ENCODE data around the gene MNDA. TPM values are rescaled to one million over a fixed set of nuclear protein-coding genes. Genes with fewer than 3 reads are reported as not detected.

Gene MNDA
- total RNA-seq, 1 donor from 2014 or later = not detected

DNA sequence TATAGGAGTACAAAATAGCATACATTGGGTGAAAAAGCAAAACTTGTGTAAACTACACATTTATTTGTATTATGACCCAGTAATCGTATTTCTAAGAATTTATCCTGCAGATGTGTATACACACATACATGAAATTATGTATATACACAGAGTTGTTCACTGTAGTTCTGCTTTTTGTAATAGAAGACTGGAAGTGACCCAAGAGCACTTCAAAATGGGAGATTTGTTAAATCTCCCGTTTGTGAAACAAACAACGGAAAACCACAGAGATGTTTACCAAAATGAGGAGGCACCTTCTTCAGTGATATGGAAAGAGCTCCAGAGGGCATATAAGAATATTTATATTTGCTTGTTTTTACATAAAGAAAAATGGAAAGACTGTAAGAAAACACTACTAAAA lies 18.0 kb upstream of the MNDA start:
- no peak overlapping the region for H3K4me2 ChIP-seq
- no peaks in the 10 kb centered on the region for H3F3A ChIP-seq (ENCODE audit: low read depth)
- no peak for DNase-seq (ENCODE audit: low spot score)
- H2AFZ ChIP-seq (replicated peaks) = no peak overlapping the region
- H3K4me3 Mint-ChIP-seq = no peak overlapping the region
- H3K79me2 ChIP-seq (ENCODE audit: low read depth) = no peaks in the 10 kb centered on the region
- no peaks in the 10 kb centered on the region for H3K4me1 Mint-ChIP-seq
- H3K36me3 ChIP-seq = no peaks in the 10 kb centered on the region
- H3K9me3 Mint-ChIP-seq = no peaks in the 10 kb centered on the region
- H3K27me3 Mint-ChIP-seq (ENCODE audit: insufficient read depth, low read depth) = no peaks in the 10 kb centered on the region
- H3K36me3 Mint-ChIP-seq = no peaks in the 10 kb centered on the region
- no peak overlapping the region for H3K27ac ChIP-seq
- TF ChIP-seq EZH2 (IDR thresholded peaks at IDR 0.05) (no peak), EZH2phosphoT487 (IDR thresholded peaks at IDR 0.05) (no peak)
- H3K4me3 ChIP-seq = no peak overlapping the region
- H3K9me3 ChIP-seq (ENCODE audit: low read depth) = no peaks in the 10 kb centered on the region
- no peaks in the 10 kb centered on the region for H3K4me1 ChIP-seq
- H3K27ac Mint-ChIP-seq = no peak overlapping the region
- no peak overlapping the region for H3K9ac ChIP-seq
- H3K27me3 ChIP-seq = no peaks in the 10 kb centered on the region
- no peaks in the 10 kb centered on the region for H4K20me1 ChIP-seq (ENCODE audit: low read depth)

DNA sequence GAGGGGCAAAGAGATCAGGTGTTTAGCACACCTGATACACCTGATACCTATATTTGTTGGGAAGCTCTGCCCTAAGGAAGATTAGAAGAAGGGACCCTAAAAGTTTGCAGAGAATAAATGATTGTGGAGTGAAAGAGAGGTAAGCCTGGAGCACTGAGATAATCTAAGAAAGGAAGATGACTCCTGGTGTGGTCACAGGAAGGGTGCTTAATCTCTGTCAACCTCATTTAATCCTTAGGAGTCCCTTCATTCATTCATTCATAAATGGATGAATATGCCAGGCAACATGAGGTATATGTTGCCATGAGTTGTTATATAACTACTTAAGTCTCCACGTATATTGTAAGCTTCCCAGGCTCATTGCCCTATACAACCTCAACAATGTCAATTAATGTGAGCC lies 16.2 kb upstream of the MNDA start:
- H3K79me2 ChIP-seq (ENCODE audit: low read depth) = no peaks in the 10 kb centered on the region
- no peaks in the 10 kb centered on the region for H4K20me1 ChIP-seq (ENCODE audit: low read depth)
- no peak overlapping the region for H3K27ac ChIP-seq
- TF ChIP-seq EZH2 (IDR thresholded peaks at IDR 0.05) = no peak
- TF ChIP-seq, protein P1, sequence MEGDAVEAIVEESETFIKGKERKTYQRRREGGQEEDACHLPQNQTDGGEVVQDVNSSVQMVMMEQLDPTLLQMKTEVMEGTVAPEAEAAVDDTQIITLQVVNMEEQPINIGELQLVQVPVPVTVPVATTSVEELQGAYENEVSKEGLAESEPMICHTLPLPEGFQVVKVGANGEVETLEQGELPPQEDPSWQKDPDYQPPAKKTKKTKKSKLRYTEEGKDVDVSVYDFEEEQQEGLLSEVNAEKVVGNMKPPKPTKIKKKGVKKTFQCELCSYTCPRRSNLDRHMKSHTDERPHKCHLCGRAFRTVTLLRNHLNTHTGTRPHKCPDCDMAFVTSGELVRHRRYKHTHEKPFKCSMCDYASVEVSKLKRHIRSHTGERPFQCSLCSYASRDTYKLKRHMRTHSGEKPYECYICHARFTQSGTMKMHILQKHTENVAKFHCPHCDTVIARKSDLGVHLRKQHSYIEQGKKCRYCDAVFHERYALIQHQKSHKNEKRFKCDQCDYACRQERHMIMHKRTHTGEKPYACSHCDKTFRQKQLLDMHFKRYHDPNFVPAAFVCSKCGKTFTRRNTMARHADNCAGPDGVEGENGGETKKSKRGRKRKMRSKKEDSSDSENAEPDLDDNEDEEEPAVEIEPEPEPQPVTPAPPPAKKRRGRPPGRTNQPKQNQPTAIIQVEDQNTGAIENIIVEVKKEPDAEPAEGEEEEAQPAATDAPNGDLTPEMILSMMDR (IDR thresholded peaks at IDR 0.05) = no peak
- no peak for TF ChIP-seq EZH2phosphoT487 (IDR thresholded peaks at IDR 0.05)
- no peaks in the 10 kb centered on the region for H3K9me3 Mint-ChIP-seq
- no peaks in the 10 kb centered on the region for H3K36me3 Mint-ChIP-seq
- H3F3A ChIP-seq (ENCODE audit: low read depth) = no peaks in the 10 kb centered on the region
- H3K9me3 ChIP-seq (ENCODE audit: low read depth) = no peaks in the 10 kb centered on the region
- no peaks in the 10 kb centered on the region for H3K36me3 ChIP-seq
- no peak overlapping the region for H3K4me3 ChIP-seq
- no peaks in the 10 kb centered on the region for H3K4me1 ChIP-seq
- no peaks in the 10 kb centered on the region for H3K27me3 Mint-ChIP-seq (ENCODE audit: insufficient read depth, low read depth)
- H3K27me3 ChIP-seq = no peaks in the 10 kb centered on the region
- no peaks in the 10 kb centered on the region for H3K4me1 Mint-ChIP-seq
- H3K27ac Mint-ChIP-seq = no peak overlapping the region
- no peak overlapping the region for H3K9ac ChIP-seq
- DNase-seq (ENCODE audit: low spot score) = no peak
- no peak overlapping the region for H3K4me2 ChIP-seq
- H3K4me3 Mint-ChIP-seq = no peak overlapping the region
- H2AFZ ChIP-seq (replicated peaks) = no peak overlapping the region

DNA sequence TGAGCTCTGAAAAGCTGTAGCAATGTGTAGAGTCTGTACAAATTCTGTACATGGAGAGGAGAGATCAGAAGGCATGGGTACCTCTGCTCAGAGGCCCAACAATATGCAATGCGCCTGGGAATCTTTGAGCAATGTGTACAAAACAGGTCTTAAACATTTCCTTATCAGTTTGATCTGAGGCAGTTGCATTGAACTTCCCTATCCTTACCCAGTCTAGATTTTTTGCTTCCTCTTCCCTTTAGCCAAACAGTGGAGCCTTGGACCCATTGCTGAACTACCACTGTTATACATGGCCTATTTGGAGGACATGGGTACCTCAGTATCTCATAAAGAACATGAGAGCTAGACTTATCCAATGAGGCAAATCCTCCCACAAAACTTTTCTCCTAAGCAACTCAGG lies 12.6 kb upstream of the MNDA start:
- Histone ChIP-seq H3K27me3 (no peaks in the 10 kb centered on the region), H3K4me1 (no peaks in the 10 kb centered on the region), H3K27ac (no peak overlapping the region), H3K9ac (no peak overlapping the region), H3K36me3 (no peaks in the 10 kb centered on the region), H3K4me3 (no peak overlapping the region), H2AFZ (replicated peaks) (no peak overlapping the region), H3K9me3 (ENCODE audit: low read depth) (no peaks in the 10 kb centered on the region), H3K79me2 (ENCODE audit: low read depth) (no peaks in the 10 kb centered on the region), H3K4me2 (no peak overlapping the region), H4K20me1 (ENCODE audit: low read depth) (no peaks in the 10 kb centered on the region), H3F3A (ENCODE audit: low read depth) (no peaks in the 10 kb centered on the region)
- H3K27ac Mint-ChIP-seq = no peak overlapping the region
- H3K36me3 Mint-ChIP-seq = no peaks in the 10 kb centered on the region
- DNase-seq (ENCODE audit: low spot score) = no peak
- no peak for TF ChIP-seq EZH2phosphoT487 (IDR thresholded peaks at IDR 0.05)
- TF ChIP-seq, protein P1 (IDR thresholded peaks at IDR 0.05) = no peak
- no peak for TF ChIP-seq EZH2 (IDR thresholded peaks at IDR 0.05)
- H3K4me3 Mint-ChIP-seq = no peak overlapping the region
- H3K9me3 Mint-ChIP-seq = no peaks in the 10 kb centered on the region
- no peaks in the 10 kb centered on the region for H3K4me1 Mint-ChIP-seq
- H3K27me3 Mint-ChIP-seq (ENCODE audit: insufficient read depth, low read depth) = no peaks in the 10 kb centered on the region

DNA sequence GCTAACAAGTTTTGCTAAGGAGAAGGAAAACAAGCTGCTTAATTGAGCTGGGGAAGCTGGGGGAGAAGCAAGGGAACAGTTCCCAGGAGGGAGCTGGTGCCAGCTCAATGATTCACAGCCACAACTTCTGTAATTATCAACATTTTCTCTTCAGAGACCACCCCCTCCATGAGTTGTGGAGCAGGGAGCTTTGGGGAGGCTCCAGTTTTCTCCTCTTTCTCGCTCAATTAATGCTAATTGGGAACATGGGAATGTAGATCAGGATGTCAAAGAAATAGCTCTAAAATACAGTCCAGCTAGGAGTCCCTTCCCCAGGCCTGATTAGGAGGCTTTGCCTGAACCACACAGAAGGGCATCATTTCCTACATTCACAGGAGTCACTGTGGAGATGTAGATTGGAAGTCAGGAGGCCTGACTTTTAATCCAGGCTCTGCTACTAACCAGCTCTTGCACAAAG lies 12.1 kb upstream of the MNDA start:
- Histone ChIP-seq H3K4me1 (no peaks in the 10 kb centered on the region), H3K27me3 (no peaks in the 10 kb centered on the region), H3K27ac (no peak overlapping the region), H4K20me1 (ENCODE audit: low read depth) (no peaks in the 10 kb centered on the region), H3F3A (ENCODE audit: low read depth) (no peaks in the 10 kb centered on the region), H3K9ac (no peak overlapping the region), H3K79me2 (ENCODE audit: low read depth) (no peaks in the 10 kb centered on the region), H3K4me3 (no peak overlapping the region), H3K4me2 (no peak overlapping the region), H3K9me3 (ENCODE audit: low read depth) (no peaks in the 10 kb centered on the region), H3K36me3 (no peaks in the 10 kb centered on the region), H2AFZ (replicated peaks) (no peak overlapping the region)
- H3K4me3 Mint-ChIP-seq = no peak overlapping the region
- no peak for DNase-seq (ENCODE audit: low spot score)
- H3K9me3 Mint-ChIP-seq = no peaks in the 10 kb centered on the region
- TF ChIP-seq EZH2phosphoT487 (IDR thresholded peaks at IDR 0.05) (no peak), EZH2 (IDR thresholded peaks at IDR 0.05) (no peak)
- no peaks in the 10 kb centered on the region for H3K4me1 Mint-ChIP-seq
- no peaks in the 10 kb centered on the region for H3K27me3 Mint-ChIP-seq (ENCODE audit: insufficient read depth, low read depth)
- H3K36me3 Mint-ChIP-seq = no peaks in the 10 kb centered on the region
- no peak overlapping the region for H3K27ac Mint-ChIP-seq

Data from neural progenitor cell (in vitro differentiated cells).